GM19328 (cell line): ENCODE data around the gene RIC8B.

ENCODE experiments used
- ATAC-seq: cut with Tn5 transposase; IDR thresholded peaks from one replicate; pipeline ENCODE4 v1.9.1; 2021; ENCODE audit warnings: mild to moderate bottlenecking, moderate library complexity; ENCODE audit not compliant: unreplicated experiment

The RIC8B gene

GRCh38 chr12:106926657-106927056 is 152.2 kb downstream of the RIC8B start:
- ATAC-seq = no peak

- no peak for ATAC-seq
Observed at GRCh38 chr12:106934277-106934676, 159.8 kb downstream of the RIC8B start.
